Measurements from ENCODE around the gene C16orf82. TPM values are rescaled to one million over a fixed set of nuclear protein-coding genes. Genes with fewer than 3 reads are reported as not detected.

Gene C16orf82
- not detected for total RNA-seq
- total RNA-seq (2013) = not detected

GRCh38 chr16:27066668-27067537 is at the start of gene C16orf82:
C16orf82 (plus strand) TSS chr16:27066927.
- no peak for DNase-seq
- no peaks in the 10 kb centered on the region for H3K4me1 ChIP-seq (ENCODE audit: control insufficient read depth, insufficient read depth, low read length)
- Mint-ChIP-seq H3K9me3 (no peaks in the 10 kb centered on the region), H3K27me3 (ENCODE audit: low read depth in 2 of 2) (peaks cover 22% of the 10 kb centered on the region in 2 donors), H3K4me1 (no peaks in the 10 kb centered on the region), H3K4me3 (no peak within 1 kb of the TSS), H3K36me3 (no peaks in the 10 kb centered on the region), H3K27ac (no peak within 1 kb of the TSS)
- H3K27ac ChIP-seq (ENCODE audit: low read length) = no peak within 1 kb of the TSS
- H3K9me3 ChIP-seq (ENCODE audit: control insufficient read depth, insufficient read depth, low read length) = no peaks in the 10 kb centered on the region
- H3K36me3 ChIP-seq (ENCODE audit: control insufficient read depth, insufficient read depth, low read length) = no peaks in the 10 kb centered on the region
- no peak for ATAC-seq
- H3K27me3 ChIP-seq (ENCODE audit: control insufficient read depth, insufficient read depth, low read length) = no peaks in the 10 kb centered on the region
- 51% methylated on average over 22 of the region's 22 CpGs for WGBS (ENCODE audit: insufficient coverage)
- H3K4me3 ChIP-seq (ENCODE audit: low read length) = no peak within 1 kb of the TSS
- TF ChIP-seq, protein P1, sequence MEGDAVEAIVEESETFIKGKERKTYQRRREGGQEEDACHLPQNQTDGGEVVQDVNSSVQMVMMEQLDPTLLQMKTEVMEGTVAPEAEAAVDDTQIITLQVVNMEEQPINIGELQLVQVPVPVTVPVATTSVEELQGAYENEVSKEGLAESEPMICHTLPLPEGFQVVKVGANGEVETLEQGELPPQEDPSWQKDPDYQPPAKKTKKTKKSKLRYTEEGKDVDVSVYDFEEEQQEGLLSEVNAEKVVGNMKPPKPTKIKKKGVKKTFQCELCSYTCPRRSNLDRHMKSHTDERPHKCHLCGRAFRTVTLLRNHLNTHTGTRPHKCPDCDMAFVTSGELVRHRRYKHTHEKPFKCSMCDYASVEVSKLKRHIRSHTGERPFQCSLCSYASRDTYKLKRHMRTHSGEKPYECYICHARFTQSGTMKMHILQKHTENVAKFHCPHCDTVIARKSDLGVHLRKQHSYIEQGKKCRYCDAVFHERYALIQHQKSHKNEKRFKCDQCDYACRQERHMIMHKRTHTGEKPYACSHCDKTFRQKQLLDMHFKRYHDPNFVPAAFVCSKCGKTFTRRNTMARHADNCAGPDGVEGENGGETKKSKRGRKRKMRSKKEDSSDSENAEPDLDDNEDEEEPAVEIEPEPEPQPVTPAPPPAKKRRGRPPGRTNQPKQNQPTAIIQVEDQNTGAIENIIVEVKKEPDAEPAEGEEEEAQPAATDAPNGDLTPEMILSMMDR (IDR thresholded peaks at IDR 0.05) = no peak
- intact Hi-C loops (cut with micrococcal nuclease) = no loop called here

- Histone ChIP-seq H3K9me3 (ENCODE audit: control insufficient read depth, insufficient read depth, low read length) (no peaks in the 10 kb centered on the region), H3K27me3 (ENCODE audit: control insufficient read depth, insufficient read depth, low read length) (no peaks in the 10 kb centered on the region), H3K27ac (ENCODE audit: low read length) (no peak overlapping the region), H3K4me1 (ENCODE audit: control insufficient read depth, insufficient read depth, low read length) (no peaks in the 10 kb centered on the region), H3K4me3 (ENCODE audit: low read length) (no peak overlapping the region), H3K36me3 (ENCODE audit: control insufficient read depth, insufficient read depth, low read length) (no peaks in the 10 kb centered on the region)
- TF ChIP-seq, protein P1 (IDR thresholded peaks at IDR 0.05) = no peak
- no peak for DNase-seq
- H3K27me3 Mint-ChIP-seq (ENCODE audit: low read depth in 2 of 2) = peaks cover 6 to 7% of the 10 kb centered on the region in 2 donors
- no peak for ATAC-seq
- WGBS (ENCODE audit: insufficient coverage) = 90% methylated on average over 2 of the region's 2 CpGs
- no peak overlapping the region for H3K4me3 Mint-ChIP-seq
- no peaks in the 10 kb centered on the region for H3K9me3 Mint-ChIP-seq
- no peaks in the 10 kb centered on the region for H3K4me1 Mint-ChIP-seq
- intact Hi-C loops (cut with micrococcal nuclease) = no loop called here
- no peaks in the 10 kb centered on the region for H3K36me3 Mint-ChIP-seq
- H3K27ac Mint-ChIP-seq = no peak overlapping the region
These were observed 46.7 kb upstream of the C16orf82 start for GRCh38 chr16:27020031-27020430.

DNA sequence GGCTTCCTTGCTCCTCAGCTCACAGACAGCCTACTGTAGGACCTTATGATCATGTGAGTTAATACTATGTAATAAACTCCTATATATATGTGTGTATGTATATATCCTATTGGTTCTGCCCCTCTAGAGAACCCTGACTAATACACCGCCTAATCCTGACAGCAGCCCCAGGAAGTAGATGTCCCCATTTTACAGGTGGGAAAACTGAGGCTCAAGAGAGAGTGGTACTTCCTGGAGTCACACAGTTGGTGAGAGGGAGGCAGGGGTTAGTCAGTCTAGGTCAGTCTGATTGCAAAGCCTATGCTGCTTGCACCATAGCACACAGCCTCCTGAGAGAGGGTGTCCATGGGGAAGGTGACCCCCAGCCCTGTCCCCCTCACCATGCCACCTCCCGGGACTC is 42.7 kb upstream of the C16orf82 start:
- TF ChIP-seq, protein P1 (IDR thresholded peaks at IDR 0.05) = no peak
- H3K27ac ChIP-seq (ENCODE audit: low read length) = no peak overlapping the region
- H3K27me3 ChIP-seq (ENCODE audit: control insufficient read depth, insufficient read depth, low read length) = no peaks in the 10 kb centered on the region
- intact Hi-C loops (cut with micrococcal nuclease) = no loop called here
- Mint-ChIP-seq H3K27me3 (ENCODE audit: low read depth in 2 of 2) (peaks cover 7 to 11% of the 10 kb centered on the region in 2 donors), H3K36me3 (no peaks in the 10 kb centered on the region), H3K9me3 (no peaks in the 10 kb centered on the region), H3K4me1 (no peaks in the 10 kb centered on the region), H3K27ac (no peak overlapping the region), H3K4me3 (no peak overlapping the region)
- H3K4me1 ChIP-seq (ENCODE audit: control insufficient read depth, insufficient read depth, low read length) = no peaks in the 10 kb centered on the region
- no peak for ATAC-seq
- no peak overlapping the region for H3K4me3 ChIP-seq (ENCODE audit: low read length)
- H3K36me3 ChIP-seq (ENCODE audit: control insufficient read depth, insufficient read depth, low read length) = no peaks in the 10 kb centered on the region
- no peak for DNase-seq
- 84% methylated on average over 2 of the region's 2 CpGs for WGBS (ENCODE audit: insufficient coverage)
- no peaks in the 10 kb centered on the region for H3K9me3 ChIP-seq (ENCODE audit: control insufficient read depth, insufficient read depth, low read length)
